ENCODE results near the gene POGLUT2. TPM values are rescaled to one million over a fixed set of nuclear protein-coding genes. Genes with fewer than 3 reads are reported as not detected.
A peak's percentile ranks its signal among the peaks of the same experiment; 100 is the strongest.

POGLUT2 gene
- total RNA-seq, 1 experiment from 2014 or later = 2.8 TPM

DNA sequence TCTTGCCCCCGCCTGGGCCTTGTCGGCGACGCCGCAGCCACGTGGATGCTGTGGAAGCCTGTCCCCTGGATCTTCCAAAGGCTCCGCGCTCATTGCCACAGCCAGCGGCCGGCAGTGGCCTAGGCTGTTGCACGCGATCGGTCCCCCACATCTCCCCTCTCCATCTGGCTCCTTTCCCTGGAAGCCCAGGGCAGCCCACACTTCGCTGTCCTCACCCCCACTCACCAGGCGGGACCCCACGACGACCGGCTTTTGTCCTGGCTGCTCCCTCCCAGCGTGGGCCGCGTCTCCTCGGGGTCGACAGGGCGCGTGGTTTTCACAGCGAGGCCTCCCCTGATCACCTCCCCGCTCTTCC lies 24.6 kb downstream of the POGLUT2 start:
- CTCF ChIA-PET = interaction anchor here (0.6 kb wide), 1 partner anchor 682 kb away, joined by 3 read pairs; no protein-coding TSS in a partner anchor
- Histone ChIP-seq H3K4me1 (replicated peaks; ENCODE audit: insufficient read depth) (peaks cover 11% of the 10 kb centered on the region), H3K27me3 (ENCODE audit: insufficient read depth, low read depth) (no peaks in the 10 kb centered on the region), H3K4me3 (peak overlapping the region; percentile 84; the same call in 1 of the 2 replicates), H3K36me3 (ENCODE audit: low read depth) (no peaks in the 10 kb centered on the region), H3K9me2 (ENCODE audit: insufficient read depth) (no peaks in the 10 kb centered on the region), H3K9me3 (ENCODE audit: insufficient read depth, low read depth) (no peaks in the 10 kb centered on the region), H2AFZ (peak overlapping the region; percentile 96), H3K79me2 (ENCODE audit: low read depth) (peaks cover 15% of the 10 kb centered on the region), H3F3A (ENCODE audit: insufficient read depth, low read depth) (no peaks in the 10 kb centered on the region; the same call in 1 of the 2 replicates), H4K20me1 (ENCODE audit: insufficient read depth) (no peaks in the 10 kb centered on the region), H3K27ac (no peak overlapping the region), H3K4me2 (peak overlapping the region; percentile 73)
- BruUV-seq (replicated peaks) = TSS peak; percentile 97
- intact Hi-C loops (cut with micrococcal nuclease; ENCODE audit: unreplicated experiment) = loop anchor here (5.0 kb wide), 1 partner anchor 177 kb away; the partner anchor contains the start of gene TPP2
- DNase-seq = no peak
- POLR2A ChIA-PET (ENCODE audit: unreplicated experiment) = interaction anchor here (0.7 to 1.1 kb wide), 2 partner anchors 178 to 834 kb away, joined by 3 to 5 read pairs; no protein-coding TSS in a partner anchor
- TF ChIP-seq, protein P1, sequence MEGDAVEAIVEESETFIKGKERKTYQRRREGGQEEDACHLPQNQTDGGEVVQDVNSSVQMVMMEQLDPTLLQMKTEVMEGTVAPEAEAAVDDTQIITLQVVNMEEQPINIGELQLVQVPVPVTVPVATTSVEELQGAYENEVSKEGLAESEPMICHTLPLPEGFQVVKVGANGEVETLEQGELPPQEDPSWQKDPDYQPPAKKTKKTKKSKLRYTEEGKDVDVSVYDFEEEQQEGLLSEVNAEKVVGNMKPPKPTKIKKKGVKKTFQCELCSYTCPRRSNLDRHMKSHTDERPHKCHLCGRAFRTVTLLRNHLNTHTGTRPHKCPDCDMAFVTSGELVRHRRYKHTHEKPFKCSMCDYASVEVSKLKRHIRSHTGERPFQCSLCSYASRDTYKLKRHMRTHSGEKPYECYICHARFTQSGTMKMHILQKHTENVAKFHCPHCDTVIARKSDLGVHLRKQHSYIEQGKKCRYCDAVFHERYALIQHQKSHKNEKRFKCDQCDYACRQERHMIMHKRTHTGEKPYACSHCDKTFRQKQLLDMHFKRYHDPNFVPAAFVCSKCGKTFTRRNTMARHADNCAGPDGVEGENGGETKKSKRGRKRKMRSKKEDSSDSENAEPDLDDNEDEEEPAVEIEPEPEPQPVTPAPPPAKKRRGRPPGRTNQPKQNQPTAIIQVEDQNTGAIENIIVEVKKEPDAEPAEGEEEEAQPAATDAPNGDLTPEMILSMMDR (conservative IDR thresholded peaks at IDR 0.05) = no peak
- no peak for TF ChIP-seq EZH2 (IDR thresholded peaks at IDR 0.05; ENCODE audit: low read depth)

DNA sequence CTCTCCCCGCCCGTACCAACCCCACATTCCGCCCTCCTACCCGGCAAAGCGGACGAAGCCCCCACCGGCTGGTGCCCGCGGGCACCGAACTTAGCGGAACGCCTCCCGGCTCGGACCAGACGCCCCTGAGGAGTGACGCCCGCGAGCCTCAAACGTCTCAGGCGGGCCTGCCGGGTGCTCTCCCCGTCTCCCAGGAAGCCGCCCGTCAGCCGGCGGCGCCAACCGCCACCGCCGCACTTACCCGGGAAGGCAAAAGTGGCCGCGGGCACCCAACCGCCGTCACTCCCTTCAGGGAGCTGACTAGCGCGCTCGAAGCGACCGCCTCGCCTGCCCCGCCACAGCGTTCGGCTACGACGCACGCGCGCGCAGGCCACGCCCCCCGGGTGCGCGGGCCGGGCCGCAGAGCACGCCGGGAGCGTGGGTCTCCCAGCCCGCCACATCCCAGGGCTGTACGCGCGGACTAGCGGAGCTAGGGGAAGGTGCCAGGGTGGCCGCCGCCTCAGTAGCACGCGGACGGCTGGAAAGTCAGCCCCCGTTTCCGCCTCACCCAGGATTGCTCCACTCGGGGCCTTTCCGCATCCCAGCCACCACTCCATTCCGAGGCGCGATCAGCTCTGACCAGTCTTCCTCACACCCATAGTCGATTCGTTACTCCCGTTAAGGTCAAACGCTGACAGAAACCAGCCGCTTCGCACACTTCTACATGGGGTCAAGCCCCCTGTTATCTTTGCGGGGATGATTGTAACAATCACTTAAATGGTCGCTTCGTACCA lies 25.1 kb downstream of the POGLUT2 start, which contains the start of gene TEX30:
Gene TEX30, minus strand, starts transcription at position 346 of the 773 bp plus-strand sequence. CDS start 3,760 bp downstream, outside the sequence.
- no TSS peak for BruUV-seq (replicated peaks)
- Histone ChIP-seq H2AFZ (peak within 1 kb of the TSS; percentile 96), H3K79me2 (ENCODE audit: low read depth) (peaks cover 15% of the 10 kb centered on the region), H3K27ac (0 out of 2 replicates have a peak within 1 kb of the TSS, but pooled peaks have one; percentile 4), H4K20me1 (ENCODE audit: insufficient read depth) (no peaks in the 10 kb centered on the region), H3K9me2 (ENCODE audit: insufficient read depth) (no peaks in the 10 kb centered on the region), H3K4me1 (replicated peaks; ENCODE audit: insufficient read depth) (peaks cover 11% of the 10 kb centered on the region), H3K9me3 (ENCODE audit: insufficient read depth, low read depth) (no peaks in the 10 kb centered on the region), H3K36me3 (ENCODE audit: low read depth) (no peaks in the 10 kb centered on the region), H3K27me3 (ENCODE audit: insufficient read depth, low read depth) (no peaks in the 10 kb centered on the region), H3K4me3 (peak within 1 kb of the TSS; percentile 84), H3K4me2 (peak within 1 kb of the TSS; percentile 73), H3F3A (ENCODE audit: insufficient read depth, low read depth) (no peaks in the 10 kb centered on the region; the same call in 1 of the 2 replicates)
- peak; percentile 64 to 88 for DNase-seq
- CTCF ChIA-PET = interaction anchor here (0.5 to 0.7 kb wide), 3 partner anchors 22 to 683 kb away, joined by 3 to 6 read pairs (median 3); no protein-coding TSS in a partner anchor
- TF ChIP-seq EZH2 (IDR thresholded peaks at IDR 0.05; ENCODE audit: low read depth) = no peak
- TF ChIP-seq, protein P1 (conservative IDR thresholded peaks at IDR 0.05) = no peak
- intact Hi-C loops (cut with micrococcal nuclease; ENCODE audit: unreplicated experiment) = loop anchor here (2.0 to 5.0 kb wide), 3 partner anchors 27 to 176 kb away; partner anchors contain the start of genes ERCC5 and TPP2
- POLR2A ChIA-PET (ENCODE audit: unreplicated experiment) = interaction anchor here (0.7 to 1.1 kb wide), 3 partner anchors 178 to 1569 kb away, joined by 3 to 5 read pairs (median 3); no protein-coding TSS in a partner anchor

DNA sequence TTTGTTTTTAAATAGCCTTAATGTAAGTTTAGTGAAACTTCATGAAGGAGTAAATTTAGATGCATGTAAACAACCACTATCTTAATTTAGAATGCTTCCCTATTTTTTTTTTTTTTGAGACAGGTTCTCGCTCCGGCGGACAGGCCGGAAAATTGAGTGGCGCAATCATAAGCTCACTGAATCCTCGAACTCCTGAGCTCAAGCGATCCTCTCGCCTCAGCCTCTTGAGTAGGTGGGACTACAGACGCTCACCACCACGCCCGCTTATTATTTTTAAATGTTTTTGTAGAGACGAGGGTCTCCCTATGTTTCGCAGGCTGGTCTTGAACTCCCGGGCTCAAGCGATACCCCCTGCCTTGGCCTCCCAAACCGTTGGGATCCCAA lies 26.7 kb downstream of the POGLUT2 start:
- H4K20me1 ChIP-seq (ENCODE audit: insufficient read depth) = no peaks in the 10 kb centered on the region
- H3F3A ChIP-seq (ENCODE audit: insufficient read depth, low read depth) = no peaks in the 10 kb centered on the region; the same call in 1 of the 2 replicates
- peak overlapping the region; percentile 73 for H3K4me2 ChIP-seq
- no peaks in the 10 kb centered on the region for H3K9me2 ChIP-seq (ENCODE audit: insufficient read depth)
- peaks cover 11% of the 10 kb centered on the region for H3K4me1 ChIP-seq (replicated peaks; ENCODE audit: insufficient read depth)
- ChIA-PET POLR2A (ENCODE audit: unreplicated experiment) (no interaction called here), CTCF (no interaction called here)
- no peak for TF ChIP-seq EZH2 (IDR thresholded peaks at IDR 0.05; ENCODE audit: low read depth)
- TF ChIP-seq, protein P1 (conservative IDR thresholded peaks at IDR 0.05) = no peak
- no peaks in the 10 kb centered on the region for H3K9me3 ChIP-seq (ENCODE audit: insufficient read depth, low read depth)
- H3K27me3 ChIP-seq (ENCODE audit: insufficient read depth, low read depth) = no peaks in the 10 kb centered on the region
- H3K4me3 ChIP-seq = no peak overlapping the region
- BruUV-seq (replicated peaks) = no TSS peak
- peaks cover 15% of the 10 kb centered on the region for H3K79me2 ChIP-seq (ENCODE audit: low read depth)
- no peak overlapping the region for H2AFZ ChIP-seq
- intact Hi-C loops (cut with micrococcal nuclease; ENCODE audit: unreplicated experiment) = loop anchor here (2.0 to 5.0 kb wide), 3 partner anchors 29 to 175 kb away; partner anchors contain the start of genes ERCC5 and TPP2
- DNase-seq = no peak
- H3K27ac ChIP-seq = no peak overlapping the region
- no peaks in the 10 kb centered on the region for H3K36me3 ChIP-seq (ENCODE audit: low read depth)

All from PC-9 (cell line).